ENCODE results near the gene SLC35F6.

GRCh38 chr2:26801328-26801727, 37.2 kb downstream of the SLC35F6 start:
- TF ChIP-seq, protein P1, sequence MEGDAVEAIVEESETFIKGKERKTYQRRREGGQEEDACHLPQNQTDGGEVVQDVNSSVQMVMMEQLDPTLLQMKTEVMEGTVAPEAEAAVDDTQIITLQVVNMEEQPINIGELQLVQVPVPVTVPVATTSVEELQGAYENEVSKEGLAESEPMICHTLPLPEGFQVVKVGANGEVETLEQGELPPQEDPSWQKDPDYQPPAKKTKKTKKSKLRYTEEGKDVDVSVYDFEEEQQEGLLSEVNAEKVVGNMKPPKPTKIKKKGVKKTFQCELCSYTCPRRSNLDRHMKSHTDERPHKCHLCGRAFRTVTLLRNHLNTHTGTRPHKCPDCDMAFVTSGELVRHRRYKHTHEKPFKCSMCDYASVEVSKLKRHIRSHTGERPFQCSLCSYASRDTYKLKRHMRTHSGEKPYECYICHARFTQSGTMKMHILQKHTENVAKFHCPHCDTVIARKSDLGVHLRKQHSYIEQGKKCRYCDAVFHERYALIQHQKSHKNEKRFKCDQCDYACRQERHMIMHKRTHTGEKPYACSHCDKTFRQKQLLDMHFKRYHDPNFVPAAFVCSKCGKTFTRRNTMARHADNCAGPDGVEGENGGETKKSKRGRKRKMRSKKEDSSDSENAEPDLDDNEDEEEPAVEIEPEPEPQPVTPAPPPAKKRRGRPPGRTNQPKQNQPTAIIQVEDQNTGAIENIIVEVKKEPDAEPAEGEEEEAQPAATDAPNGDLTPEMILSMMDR (IDR thresholded peaks at IDR 0.05) = no peak
- TF ChIP-seq POLR2A (IDR thresholded peaks at IDR 0.05) = no peak
